ENCODE results near the gene MXD4. TPM values are rescaled to one million over a fixed set of nuclear protein-coding genes. Genes with fewer than 3 reads are reported as not detected.

Gene MXD4, protein sequence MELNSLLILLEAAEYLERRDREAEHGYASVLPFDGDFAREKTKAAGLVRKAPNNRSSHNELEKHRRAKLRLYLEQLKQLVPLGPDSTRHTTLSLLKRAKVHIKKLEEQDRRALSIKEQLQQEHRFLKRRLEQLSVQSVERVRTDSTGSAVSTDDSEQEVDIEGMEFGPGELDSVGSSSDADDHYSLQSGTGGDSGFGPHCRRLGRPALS
- 100 to 1,000 TPM in 1 of 6 donors, 10 to 100 TPM in 5; 50.1 to 135 (median 76.4) TPM for total RNA-seq

DNA sequence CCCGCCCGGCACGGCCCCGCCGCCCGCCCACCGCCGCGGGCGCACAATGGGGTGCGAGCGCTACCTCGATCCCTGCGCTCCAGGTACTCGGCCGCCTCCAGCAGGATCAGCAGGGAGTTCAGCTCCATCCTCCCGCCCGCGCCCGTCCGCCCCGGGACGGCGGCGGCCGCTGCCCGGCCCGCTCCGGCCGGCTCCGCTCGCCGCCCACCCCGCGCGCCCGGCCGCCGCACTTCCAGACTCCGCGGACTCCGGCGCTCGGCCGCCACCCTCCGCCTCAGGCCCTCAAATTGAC, at the start of gene MXD4:
Gene MXD4 (minus strand): TSS at position 257 of the 292 bp plus-strand sequence. CDS start 129 bp downstream, at position 128.
- ATAC-seq (ENCODE audit: low FRiP score in 2 of 2) (no peak), DNase-seq (no peak)
- 0% methylated on average over 3 of the region's 46 CpGs; no CpG with 5 or more reads in 1 of the 2 donors for WGBS, 2 donors
- Histone ChIP-seq H3K9me3 (no peaks in the 10 kb centered on the region), H3K27me3 (no peaks in the 10 kb centered on the region), H3K27ac (peak within 1 kb of the TSS; percentile 94 to 98 (median 98)), H3K36me3 (peaks cover 0 to 19% (median 10%) of the 10 kb centered on the region in 4 donors), H3K4me3 (peak within 1 kb of the TSS; percentile 79 to 98 (median 93)), H3K4me1 (peaks cover 61 to 72% (median 67%) of the 10 kb centered on the region in 4 donors)
- TF ChIP-seq POLR2AphosphoS5 (IDR thresholded peaks at IDR 0.05) (peak in 1 of 2 donors; percentile 71), EP300 (IDR thresholded peaks at IDR 0.05) (no peak), POLR2A (IDR thresholded peaks at IDR 0.05) (no peak)
- TF ChIP-seq, protein P1, sequence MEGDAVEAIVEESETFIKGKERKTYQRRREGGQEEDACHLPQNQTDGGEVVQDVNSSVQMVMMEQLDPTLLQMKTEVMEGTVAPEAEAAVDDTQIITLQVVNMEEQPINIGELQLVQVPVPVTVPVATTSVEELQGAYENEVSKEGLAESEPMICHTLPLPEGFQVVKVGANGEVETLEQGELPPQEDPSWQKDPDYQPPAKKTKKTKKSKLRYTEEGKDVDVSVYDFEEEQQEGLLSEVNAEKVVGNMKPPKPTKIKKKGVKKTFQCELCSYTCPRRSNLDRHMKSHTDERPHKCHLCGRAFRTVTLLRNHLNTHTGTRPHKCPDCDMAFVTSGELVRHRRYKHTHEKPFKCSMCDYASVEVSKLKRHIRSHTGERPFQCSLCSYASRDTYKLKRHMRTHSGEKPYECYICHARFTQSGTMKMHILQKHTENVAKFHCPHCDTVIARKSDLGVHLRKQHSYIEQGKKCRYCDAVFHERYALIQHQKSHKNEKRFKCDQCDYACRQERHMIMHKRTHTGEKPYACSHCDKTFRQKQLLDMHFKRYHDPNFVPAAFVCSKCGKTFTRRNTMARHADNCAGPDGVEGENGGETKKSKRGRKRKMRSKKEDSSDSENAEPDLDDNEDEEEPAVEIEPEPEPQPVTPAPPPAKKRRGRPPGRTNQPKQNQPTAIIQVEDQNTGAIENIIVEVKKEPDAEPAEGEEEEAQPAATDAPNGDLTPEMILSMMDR (IDR thresholded peaks at IDR 0.05): no peak

DNA sequence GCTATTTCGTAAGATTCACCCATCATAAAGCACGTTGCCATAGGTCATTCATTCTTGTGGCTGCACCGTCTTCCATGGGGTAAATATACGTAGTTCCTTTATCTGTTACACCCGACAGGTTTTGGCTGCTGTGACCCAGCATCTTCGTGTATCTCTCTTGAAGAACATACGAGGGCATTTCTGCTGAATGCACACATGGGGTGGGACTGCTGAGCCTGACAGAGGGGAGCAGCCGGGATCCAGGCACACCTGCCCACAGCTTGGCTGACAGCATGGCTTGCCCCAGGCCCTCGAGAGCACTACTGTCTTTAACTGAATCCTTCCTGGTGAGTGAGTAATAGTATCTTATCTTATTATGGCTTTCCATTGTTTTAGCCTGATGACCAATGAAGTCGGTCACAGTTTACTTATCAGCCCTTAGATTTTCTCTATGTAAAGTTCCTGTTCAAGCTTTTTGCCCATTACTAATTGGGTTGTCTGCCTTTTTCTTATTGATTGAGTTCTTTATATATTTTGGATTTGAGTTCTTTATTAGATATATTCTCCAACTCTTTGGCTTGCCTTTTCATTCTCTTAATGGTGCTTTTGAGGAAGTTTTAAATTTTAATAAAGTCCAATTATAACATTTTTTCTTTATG, 45.0 kb upstream of the MXD4 start:
- 88 to 94% methylated on average over 10 of the region's 10 CpGs for WGBS, 2 donors
- no peak for DNase-seq

DNA sequence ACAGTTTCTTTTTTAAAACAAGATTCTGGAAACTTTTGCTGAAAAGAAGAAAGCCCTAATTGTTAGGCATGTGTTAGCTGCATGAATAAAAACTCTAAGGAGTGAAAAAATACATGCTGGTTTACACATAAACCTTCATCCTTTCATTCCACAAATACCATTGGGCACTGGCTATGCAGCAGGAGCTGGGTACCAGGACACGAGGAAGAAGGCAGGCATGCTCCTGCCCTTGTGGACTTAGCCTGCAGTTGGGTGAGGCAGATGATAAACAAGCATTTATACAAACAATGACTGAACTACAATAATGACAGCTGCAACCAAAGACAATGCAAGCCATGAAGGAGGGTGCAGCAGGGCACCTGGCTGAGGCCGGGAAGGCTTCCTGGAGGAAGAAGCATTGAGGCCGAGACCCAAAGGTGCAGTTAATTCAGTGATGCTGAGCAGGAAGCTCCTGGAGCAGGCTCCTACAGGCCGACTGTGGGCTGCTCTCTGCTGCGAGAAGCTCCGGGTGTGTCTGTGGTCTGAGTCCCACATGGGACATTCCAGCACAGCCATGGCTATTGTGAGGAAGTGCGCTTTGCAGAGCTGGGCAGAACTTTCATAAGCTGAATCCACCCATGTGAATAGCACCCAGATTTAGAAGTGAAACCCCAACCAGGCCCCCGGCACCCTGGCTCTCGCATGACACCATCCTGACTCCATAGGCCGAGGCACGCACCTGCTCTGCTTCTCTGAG, 44.0 kb upstream of the MXD4 start:
- no peak overlapping the region for H3K27ac ChIP-seq
- H3K4me3 ChIP-seq: no peak overlapping the region
- H3K27me3 ChIP-seq: no peaks in the 10 kb centered on the region
- no peak for ATAC-seq (ENCODE audit: low FRiP score in 2 of 2)
- peaks cover 0 to 6% (median 1%) of the 10 kb centered on the region in 4 donors for H3K9me3 ChIP-seq
- no peaks in the 10 kb centered on the region for H3K36me3 ChIP-seq
- no peaks in the 10 kb centered on the region for H3K4me1 ChIP-seq
- WGBS, 2 donors: 88 to 89% methylated on average over 7 to 11 of the region's 11 CpGs
- no peak for TF ChIP-seq EP300 (IDR thresholded peaks at IDR 0.05)
- TF ChIP-seq POLR2AphosphoS5 (IDR thresholded peaks at IDR 0.05): no peak
- no peak for TF ChIP-seq POLR2A (IDR thresholded peaks at IDR 0.05)
- TF ChIP-seq, protein P1 (IDR thresholded peaks at IDR 0.05): no peak
- DNase-seq: no peak

More for the DNA sequence above, 45.0 kb upstream of the MXD4 start:
- TF ChIP-seq POLR2AphosphoS5 (IDR thresholded peaks at IDR 0.05): no peak
- TF ChIP-seq POLR2A (IDR thresholded peaks at IDR 0.05): no peak
- no peak for TF ChIP-seq EP300 (IDR thresholded peaks at IDR 0.05)
- TF ChIP-seq, protein P1 (IDR thresholded peaks at IDR 0.05): no peak
- H3K4me1 ChIP-seq: no peaks in the 10 kb centered on the region
- peaks cover 0 to 6% (median 1%) of the 10 kb centered on the region in 4 donors for H3K9me3 ChIP-seq
- no peak overlapping the region for H3K4me3 ChIP-seq
- H3K36me3 ChIP-seq: no peaks in the 10 kb centered on the region
- no peak for ATAC-seq (ENCODE audit: low FRiP score in 2 of 2)
- no peak overlapping the region for H3K27ac ChIP-seq
- no peaks in the 10 kb centered on the region for H3K27me3 ChIP-seq

DNA sequence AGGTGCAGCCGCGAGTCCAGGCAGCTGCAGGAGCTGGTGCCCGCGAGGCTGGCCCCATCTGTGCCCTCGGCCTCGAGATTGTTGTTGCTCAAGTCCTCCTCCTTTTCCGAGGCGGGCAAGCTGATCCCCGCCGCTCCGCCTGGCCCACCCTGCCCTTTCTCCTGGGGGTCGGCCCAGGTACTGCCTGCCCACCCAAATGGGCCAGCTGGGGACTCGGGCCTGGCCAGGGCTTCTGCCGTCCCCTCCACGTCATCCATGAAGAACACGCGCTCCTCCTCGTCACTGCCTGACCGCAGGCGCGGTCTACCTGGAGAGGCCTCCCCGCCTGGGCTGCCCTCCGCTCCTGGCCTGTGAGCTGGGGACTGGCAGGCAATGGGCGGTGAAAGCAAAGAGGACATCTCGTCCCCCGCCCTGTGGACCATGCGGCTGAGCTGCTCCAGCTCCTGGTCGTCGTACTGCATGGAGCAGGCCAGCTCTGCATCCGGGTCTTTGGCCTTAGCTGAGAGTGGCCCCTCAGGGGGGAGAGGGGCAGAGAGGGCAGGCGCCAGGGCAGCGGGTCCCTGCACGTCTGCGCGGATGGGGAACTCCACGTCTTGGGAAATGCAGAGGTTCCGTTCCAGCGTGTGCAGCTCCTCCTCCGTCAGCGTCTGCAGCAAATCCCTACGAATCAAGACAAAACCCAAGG, 43.1 kb upstream of the MXD4 start:
- peaks cover 0 to 6% (median 1%) of the 10 kb centered on the region in 4 donors for H3K9me3 ChIP-seq
- no peak overlapping the region for H3K27ac ChIP-seq
- no peak for ATAC-seq (ENCODE audit: low FRiP score in 2 of 2)
- TF ChIP-seq EP300 (IDR thresholded peaks at IDR 0.05) (no peak), POLR2AphosphoS5 (IDR thresholded peaks at IDR 0.05) (no peak), POLR2A (IDR thresholded peaks at IDR 0.05) (no peak)
- TF ChIP-seq, protein P1 (IDR thresholded peaks at IDR 0.05): no peak
- 91 to 97% methylated on average over 23 to 41 of the region's 41 CpGs for WGBS, 2 donors
- peak in 1 of 2 donors; percentile 83 for DNase-seq
- no peaks in the 10 kb centered on the region for H3K4me1 ChIP-seq
- no peaks in the 10 kb centered on the region for H3K27me3 ChIP-seq
- H3K36me3 ChIP-seq: peaks cover 0 to 4% (median 0%) of the 10 kb centered on the region in 4 donors
- no peak overlapping the region for H3K4me3 ChIP-seq

Measured in upper lobe of left lung (tissue), 6 donors.